GM18870 (cell line): ENCODE data around the gene CTSH.
"Not testable (repeated sequence)": the region's sequence is repeated elsewhere in the genome, so short reads cannot be mapped to it uniquely, and the experiment has no call there.

ENCODE experiments used
- ATAC-seq: cut with Tn5 transposase; IDR thresholded peaks from one replicate; pipeline ENCODE4 v1.9.1; 2021; ENCODE audit warnings: moderate library complexity; ENCODE audit not compliant: unreplicated experiment

CTSH gene

GRCh38 chr15:78923480-78924360 lies 21.1 kb downstream of the CTSH start:
- no peak for ATAC-seq

GRCh38 chr15:78923015-78923414 lies 21.8 kb downstream of the CTSH start:
- no peak for ATAC-seq

GRCh38 chr15:78922527-78922926 lies 22.3 kb downstream of the CTSH start:
- no peak for ATAC-seq

- no peak for ATAC-seq
Measured at GRCh38 chr15:78921940-78922339, 22.9 kb downstream of the CTSH start.

GRCh38 chr15:78921517-78921916 lies 23.3 kb downstream of the CTSH start:
- ATAC-seq, result no peak

- no peak for ATAC-seq
Measured at GRCh38 chr15:78917888-78918287, 27.0 kb downstream of the CTSH start.

GRCh38 chr15:78916088-78916487 lies 28.8 kb downstream of the CTSH start:
- no peak for ATAC-seq

GRCh38 chr15:78915341-78916087 lies 29.3 kb downstream of the CTSH start:
- ATAC-seq, result no peak

GRCh38 chr15:78914027-78914764 lies 30.6 kb downstream of the CTSH start:
- ATAC-seq, result no peak

- ATAC-seq, result no peak
Measured at GRCh38 chr15:78913012-78913411, 31.8 kb downstream of the CTSH start.

- ATAC-seq, result no peak
Measured at GRCh38 chr15:78912316-78912715, 32.5 kb downstream of the CTSH start.

GRCh38 chr15:78910271-78910670 lies 34.6 kb downstream of the CTSH start:
- no peak for ATAC-seq

GRCh38 chr15:78909791-78910228 lies 35.0 kb downstream of the CTSH start:
- no peak for ATAC-seq

- no peak for ATAC-seq
Measured at GRCh38 chr15:78909160-78909695, 35.6 kb downstream of the CTSH start.

- ATAC-seq, result no peak
Measured at GRCh38 chr15:78907577-78907976, 37.3 kb downstream of the CTSH start.

GRCh38 chr15:78906316-78906620 lies 38.6 kb downstream of the CTSH start:
- ATAC-seq, result no peak

GRCh38 chr15:78904599-78905358 lies 40.1 kb downstream of the CTSH start:
- no peak for ATAC-seq

GRCh38 chr15:78902281-78903032 lies 42.4 kb downstream of the CTSH start:
- not testable (repeated sequence) for ATAC-seq

GRCh38 chr15:78900819-78901533 lies 43.9 kb downstream of the CTSH start:
- not testable (repeated sequence) for ATAC-seq
